AG09309 (cell line): ENCODE measurements around the gene PROCR.
"Not testable (repeated sequence)": the region's sequence is repeated elsewhere in the genome, so short reads cannot be mapped to it uniquely, and the experiment has no call there.

Experiments
- DNase-seq: peaks from one replicate; pipeline ENCODE4 v3.0.0-alpha.2; 2010; ENCODE audit warnings: low read depth
- H3K4me3 ChIP-seq: 2 replicates; pipeline ENCODE4 v1.5.1; 2011; ENCODE audit warnings: mild to moderate bottlenecking, low read depth, low read length, moderate library complexity; ENCODE audit not compliant: control insufficient read depth
- TF ChIP-seq, protein P1 (sequence below): IDR thresholded peaks from 2 replicates; pipeline ENCODE4 v1.5.1; 2011; ENCODE audit warnings: mild to moderate bottlenecking, low read depth, low read length, inconsistent platforms; ENCODE audit not compliant: insufficient read depth, control insufficient read depth; ENCODE audit errors: missing control alignments

PROCR gene

DNA sequence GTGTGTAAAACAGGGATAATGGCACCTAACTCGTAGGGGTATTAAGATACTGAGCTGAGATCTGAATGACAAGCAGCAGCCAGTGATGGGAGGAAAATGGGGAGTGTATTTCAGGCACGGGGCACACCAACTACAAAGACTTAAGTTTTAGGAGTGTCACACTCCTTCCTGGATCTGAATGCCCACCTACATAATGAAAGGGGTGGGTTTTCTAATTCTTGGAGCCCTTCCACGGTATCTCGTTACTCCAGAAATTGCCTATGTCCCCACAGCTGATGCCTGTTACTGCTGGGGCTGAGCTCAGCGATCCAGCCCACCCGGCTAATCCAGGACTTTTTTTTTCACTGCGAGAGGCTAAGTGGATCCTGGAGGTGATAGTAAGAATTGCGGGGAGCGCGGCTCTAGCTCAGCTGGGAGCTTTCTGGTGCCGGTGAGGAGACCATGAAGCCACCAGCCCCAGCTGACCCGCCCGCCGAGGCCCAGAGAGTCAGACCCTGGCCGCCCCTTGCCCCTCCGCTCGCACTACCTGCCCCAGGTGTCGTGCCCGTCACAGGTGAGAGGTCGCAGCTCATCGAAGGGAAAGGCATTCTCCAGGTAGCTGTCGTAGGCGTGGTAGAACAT lies 25.5 kb upstream of the PROCR start:
- peak overlapping the region; percentile 91 for H3K4me3 ChIP-seq
- no peak for DNase-seq
- TF ChIP-seq, protein P1, sequence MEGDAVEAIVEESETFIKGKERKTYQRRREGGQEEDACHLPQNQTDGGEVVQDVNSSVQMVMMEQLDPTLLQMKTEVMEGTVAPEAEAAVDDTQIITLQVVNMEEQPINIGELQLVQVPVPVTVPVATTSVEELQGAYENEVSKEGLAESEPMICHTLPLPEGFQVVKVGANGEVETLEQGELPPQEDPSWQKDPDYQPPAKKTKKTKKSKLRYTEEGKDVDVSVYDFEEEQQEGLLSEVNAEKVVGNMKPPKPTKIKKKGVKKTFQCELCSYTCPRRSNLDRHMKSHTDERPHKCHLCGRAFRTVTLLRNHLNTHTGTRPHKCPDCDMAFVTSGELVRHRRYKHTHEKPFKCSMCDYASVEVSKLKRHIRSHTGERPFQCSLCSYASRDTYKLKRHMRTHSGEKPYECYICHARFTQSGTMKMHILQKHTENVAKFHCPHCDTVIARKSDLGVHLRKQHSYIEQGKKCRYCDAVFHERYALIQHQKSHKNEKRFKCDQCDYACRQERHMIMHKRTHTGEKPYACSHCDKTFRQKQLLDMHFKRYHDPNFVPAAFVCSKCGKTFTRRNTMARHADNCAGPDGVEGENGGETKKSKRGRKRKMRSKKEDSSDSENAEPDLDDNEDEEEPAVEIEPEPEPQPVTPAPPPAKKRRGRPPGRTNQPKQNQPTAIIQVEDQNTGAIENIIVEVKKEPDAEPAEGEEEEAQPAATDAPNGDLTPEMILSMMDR, result no peak

GRCh38 chr20:35146920-35147574 lies 24.8 kb upstream of the PROCR start, which contains the start of gene EDEM2:
Gene EDEM2, minus strand, starts transcription at chr20:35147336. Its CDS starts 78 bp downstream, at chr20:35147258.
- TF ChIP-seq, protein P1, result no peak
- peak; percentile 78 for DNase-seq

DNA sequence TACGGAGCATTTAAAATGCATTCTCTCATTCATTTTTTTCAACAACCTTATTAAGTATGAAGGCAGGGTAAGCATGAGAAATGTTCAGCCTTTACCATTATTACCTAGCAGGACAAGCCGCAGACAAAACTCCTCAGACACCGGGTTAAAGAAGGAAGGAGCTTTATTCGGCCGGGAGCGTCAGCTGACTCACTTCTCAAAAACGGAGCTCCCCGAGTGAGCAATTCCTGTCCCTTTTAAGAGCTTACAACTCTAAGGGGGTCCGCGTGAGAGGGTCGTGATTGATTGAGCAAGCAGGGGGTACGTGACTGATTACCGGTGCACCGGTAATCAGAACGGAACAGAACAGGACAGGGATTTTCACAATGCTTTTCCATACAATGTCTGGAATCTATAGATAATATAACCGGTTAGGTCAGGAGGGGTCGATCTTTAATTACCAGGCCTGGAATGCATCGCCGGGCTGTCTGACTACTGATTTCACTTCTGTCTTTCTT lies 24.2 kb upstream of the PROCR start:
- H3K4me3 ChIP-seq, result peak overlapping the region; percentile 91
- not testable (repeated sequence) for DNase-seq

More at GRCh38 chr20:35146920-35147574, 24.8 kb upstream of the PROCR start, which contains the start of gene EDEM2:
- peak within 1 kb of the TSS; percentile 91 for H3K4me3 ChIP-seq

DNA sequence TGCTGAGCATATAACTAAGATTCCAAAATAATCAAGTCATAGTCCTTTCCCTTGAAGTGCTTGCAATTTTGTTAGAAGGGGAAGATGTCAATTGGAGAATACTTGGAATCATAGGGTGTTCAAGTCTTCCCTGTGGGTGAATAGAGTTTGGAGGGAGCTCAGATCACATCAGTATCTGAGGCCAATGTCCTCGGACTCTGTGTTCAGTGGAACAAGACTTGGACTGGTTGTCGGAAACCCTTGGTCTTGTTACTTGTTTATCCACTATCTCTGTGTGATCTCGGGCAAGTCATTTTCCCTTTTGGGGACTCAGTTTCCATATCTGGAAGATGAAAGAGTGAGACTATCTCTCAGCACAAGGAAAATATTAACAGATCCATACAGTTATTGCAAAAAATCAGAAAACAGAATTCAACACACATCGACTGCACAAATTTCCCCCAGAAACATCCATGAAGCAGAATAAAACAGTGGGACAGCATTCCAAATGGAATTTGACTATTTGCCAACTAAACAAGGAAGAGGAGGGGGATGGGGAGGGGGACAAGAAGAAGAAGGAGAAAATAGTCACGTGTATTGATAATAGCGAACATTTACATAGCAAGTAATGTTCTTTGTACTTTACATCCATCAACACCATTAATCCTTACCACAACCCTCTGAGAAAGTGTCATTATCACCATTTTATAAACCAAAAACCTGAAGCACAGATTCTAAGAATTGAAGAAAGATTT lies 20.9 kb upstream of the PROCR start:
- TF ChIP-seq, protein P1, result no peak
- H3K4me3 ChIP-seq, result no peak overlapping the region
- no peak for DNase-seq

GRCh38 chr20:35151736-35152135 lies 20.1 kb upstream of the PROCR start:
- no peak for DNase-seq
- H3K4me3 ChIP-seq, result no peak overlapping the region
- TF ChIP-seq, protein P1, result no peak

- no peak overlapping the region for H3K4me3 ChIP-seq
- no peak for DNase-seq
- TF ChIP-seq, protein P1, result no peak
These were observed 15.9 kb upstream of the PROCR start for GRCh38 chr20:35155936-35156335.

DNA sequence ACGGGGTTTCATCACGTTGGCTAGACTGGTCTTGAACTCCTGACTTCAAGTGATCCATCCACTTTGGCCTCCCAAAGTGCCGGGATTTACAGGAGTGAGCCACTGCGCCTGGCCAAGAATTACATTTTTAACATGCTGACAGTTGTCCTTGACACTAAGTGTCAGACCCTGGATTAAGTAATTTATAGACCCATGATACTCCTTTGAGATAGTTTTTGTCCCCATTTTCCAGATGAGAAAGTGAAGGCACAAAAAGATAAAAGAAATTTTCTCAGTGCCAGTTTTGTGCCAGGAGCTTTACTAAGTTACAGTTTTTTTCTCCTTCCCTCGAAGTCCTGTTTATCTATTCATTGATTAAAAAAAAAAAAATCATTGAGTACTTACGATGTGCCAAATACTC lies 14.9 kb upstream of the PROCR start:
- TF ChIP-seq, protein P1, result no peak
- H3K4me3 ChIP-seq, result no peak overlapping the region
- DNase-seq, result no peak

DNA sequence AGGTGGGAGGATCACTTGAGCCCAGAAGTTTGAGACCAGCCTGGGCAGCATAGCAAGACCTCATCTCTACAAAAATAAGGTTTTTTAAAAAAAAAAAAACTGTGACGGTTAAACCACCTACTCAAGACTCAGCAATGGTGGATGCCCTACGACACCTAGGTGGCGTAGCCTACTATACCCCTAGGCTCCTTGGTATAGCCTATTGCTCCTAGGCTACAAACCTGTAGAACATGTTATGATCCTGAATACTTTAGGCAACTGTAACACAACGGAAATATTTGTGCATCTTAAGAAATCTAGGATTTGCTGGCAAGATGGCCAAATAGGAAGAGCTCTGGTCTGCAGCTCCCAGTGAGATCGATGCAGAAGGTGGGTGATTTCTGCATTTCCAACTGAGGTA lies 11.5 kb upstream of the PROCR start:
- not testable (repeated sequence) for H3K4me3 ChIP-seq, DNase-seq

GRCh38 chr20:35164531-35164930 lies 7.3 kb upstream of the PROCR start:
- H3K4me3 ChIP-seq, DNase-seq: not testable (repeated sequence)
